Measurements from ENCODE around the gene SH3BP5L. TPM values are rescaled to one million over a fixed set of nuclear protein-coding genes. Genes with fewer than 3 reads are reported as not detected.

SH3BP5L gene
- total and polyA plus RNA-seq, 2 of the 13 experiments (the other 11 are each of a cell fraction or from before 2014, with no cell fraction given), result 10.3 to 14.9 TPM

- TF ChIP-seq REST (IDR thresholded peaks at IDR 0.05; ENCODE audit: borderline replicate concordance in 1 of 2, low read depth in 1 of 2, low read length in 2 of 2) (no peak), ZNF12 (CRISPR knock-in tag; IDR thresholded peaks at IDR 0.05) (peak; percentile 20; the same call in 1 of the 2 replicates), PHF20 (CRISPR knock-in tag; IDR thresholded peaks at IDR 0.05) (no peak), GLMP (CRISPR knock-in tag; IDR thresholded peaks at IDR 0.05; ENCODE audit: borderline replicate concordance) (no peak), ZNF703 (CRISPR knock-in tag; IDR thresholded peaks at IDR 0.05; ENCODE audit: borderline replicate concordance) (no peak), ZNF296 (CRISPR knock-in tag; conservative IDR thresholded peaks at IDR 0.05) (0 out of 2 replicates have a peak, but pooled peaks have one; percentile 28), TRIM24 (CRISPR knock-in tag; IDR thresholded peaks at IDR 0.05) (no peak), TFDP1 (CRISPR knock-in tag; IDR thresholded peaks at IDR 0.05; ENCODE audit: borderline replicate concordance) (no peak), ZFY (CRISPR knock-in tag; IDR thresholded peaks at IDR 0.05) (peak; percentile 79), ZNF235 (CRISPR knock-in tag; IDR thresholded peaks at IDR 0.05; ENCODE audit: borderline replicate concordance) (no peak), ZNF274 (CRISPR knock-in tag; IDR thresholded peaks at IDR 0.05) (no peak), ZBTB44 (CRISPR knock-in tag; IDR thresholded peaks at IDR 0.05) (no peak), TP53 (CRISPR knock-in tag; conservative IDR thresholded peaks at IDR 0.05) (no peak), ZNF281 (CRISPR knock-in tag; IDR thresholded peaks at IDR 0.05; ENCODE audit: borderline replicate concordance) (0 out of 2 replicates have a peak, but pooled peaks have one; percentile 8), ZNF607 (CRISPR knock-in tag; IDR thresholded peaks at IDR 0.05; ENCODE audit: borderline replicate concordance) (0 out of 2 replicates have a peak, but pooled peaks have one; percentile 12), ZNF264 (CRISPR knock-in tag; IDR thresholded peaks at IDR 0.05) (no peak), ZNF564 (CRISPR knock-in tag; IDR thresholded peaks at IDR 0.05) (0 out of 2 replicates have a peak, but pooled peaks have one; percentile 24), ZNF121 (CRISPR knock-in tag; IDR thresholded peaks at IDR 0.05) (peak; percentile 3; the same call in 1 of the 2 replicates), ZNF678 (CRISPR knock-in tag; IDR thresholded peaks at IDR 0.05) (no peak)
Measured at GRCh38 chr1:248872752-248873408, 47.2 kb upstream of the SH3BP5L start (continued).
